HG03139 (cell line): ENCODE results near the gene GLRX2.
"Not testable (repeated sequence)": the region's sequence is repeated elsewhere in the genome, so short reads cannot be mapped to it uniquely, and the experiment has no call there.

Experiments
- ATAC-seq: cut with Tn5 transposase; IDR thresholded peaks from one replicate; pipeline ENCODE4 v1.9.1; 2021; ENCODE audit not compliant: unreplicated experiment

Gene GLRX2, protein sequence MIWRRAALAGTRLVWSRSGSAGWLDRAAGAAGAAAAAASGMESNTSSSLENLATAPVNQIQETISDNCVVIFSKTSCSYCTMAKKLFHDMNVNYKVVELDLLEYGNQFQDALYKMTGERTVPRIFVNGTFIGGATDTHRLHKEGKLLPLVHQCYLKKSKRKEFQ

GRCh38 chr1:193104907-193105820, at the start of gene GLRX2:
TSS of gene GLRX2 (minus strand) at chr1:193105414. CDS start at chr1:193105382, 32 bp downstream.
- ATAC-seq = peak; percentile 91

- no peak for ATAC-seq
Measured at GRCh38 chr1:193144999-193145398, 39.8 kb upstream of the GLRX2 start.

DNA sequence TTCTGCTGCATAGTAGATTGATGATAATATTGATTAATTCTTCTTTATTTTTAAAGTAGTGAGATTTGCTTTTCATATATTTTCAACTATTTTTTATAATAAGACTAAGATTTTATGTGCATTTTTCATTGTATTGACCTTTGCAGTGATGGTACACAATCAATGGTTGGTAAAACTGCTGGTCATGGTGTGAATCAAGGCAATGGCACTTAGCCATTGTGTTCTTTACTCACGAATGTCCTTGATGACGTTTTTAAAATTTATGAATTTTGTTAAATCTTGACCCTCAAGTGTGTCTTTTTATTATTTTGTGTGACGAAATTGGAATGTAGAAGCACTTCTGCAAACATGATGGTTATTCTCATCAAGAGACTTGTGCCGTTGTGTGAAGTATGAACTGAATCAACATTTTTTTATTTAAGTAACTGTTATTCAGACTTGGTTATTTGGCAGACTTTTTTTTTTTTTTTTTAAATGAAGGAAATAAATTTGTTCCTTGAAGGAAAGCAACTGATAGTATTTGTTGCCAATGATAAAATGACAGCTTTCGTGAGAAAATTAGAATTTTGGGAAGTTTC, 39.2 kb upstream of the GLRX2 start:
- no peak for ATAC-seq

DNA sequence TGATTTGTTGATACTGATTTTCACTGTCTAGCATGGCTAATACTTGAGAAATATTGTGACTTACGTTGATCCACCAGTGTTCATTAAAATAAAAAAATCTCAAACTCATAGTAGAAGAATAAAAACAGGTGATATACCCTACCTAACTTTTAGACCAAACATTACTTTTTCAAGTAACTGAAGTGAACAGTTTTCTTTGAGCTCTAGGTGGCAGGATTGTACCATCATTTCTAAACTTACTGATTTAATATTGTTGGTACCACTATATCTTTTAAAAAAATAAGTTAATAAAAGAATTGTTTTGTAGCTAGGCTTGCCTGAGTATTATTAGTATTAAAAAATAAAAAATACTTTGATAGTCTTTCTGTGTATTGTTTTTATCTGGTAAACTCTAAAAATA, 38.1 kb upstream of the GLRX2 start:
- ATAC-seq = no peak

DNA sequence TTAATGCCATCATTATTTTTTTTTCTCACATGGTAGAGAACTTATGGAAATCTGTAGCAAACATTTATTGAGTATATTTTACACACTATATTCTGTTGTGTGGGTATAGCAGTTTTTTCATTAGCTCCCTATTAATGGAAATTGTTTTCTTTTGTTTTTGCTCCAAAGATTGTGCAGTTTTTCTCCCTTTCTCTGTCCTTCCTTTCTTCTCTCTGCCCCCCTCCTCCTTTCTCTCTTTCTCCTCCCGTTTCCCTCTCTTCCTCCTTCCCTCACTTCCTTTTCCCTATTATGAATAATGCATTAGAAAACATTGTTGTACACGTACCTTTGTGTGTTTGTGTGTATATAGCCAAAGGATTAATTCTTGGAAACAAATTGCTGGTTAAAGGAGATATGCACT, 37.2 kb upstream of the GLRX2 start:
- ATAC-seq = no peak

- ATAC-seq = no peak
Measured at GRCh38 chr1:193141804-193142203, 36.6 kb upstream of the GLRX2 start.

- no peak for ATAC-seq
Measured at GRCh38 chr1:193140254-193140653, 35.0 kb upstream of the GLRX2 start.

DNA sequence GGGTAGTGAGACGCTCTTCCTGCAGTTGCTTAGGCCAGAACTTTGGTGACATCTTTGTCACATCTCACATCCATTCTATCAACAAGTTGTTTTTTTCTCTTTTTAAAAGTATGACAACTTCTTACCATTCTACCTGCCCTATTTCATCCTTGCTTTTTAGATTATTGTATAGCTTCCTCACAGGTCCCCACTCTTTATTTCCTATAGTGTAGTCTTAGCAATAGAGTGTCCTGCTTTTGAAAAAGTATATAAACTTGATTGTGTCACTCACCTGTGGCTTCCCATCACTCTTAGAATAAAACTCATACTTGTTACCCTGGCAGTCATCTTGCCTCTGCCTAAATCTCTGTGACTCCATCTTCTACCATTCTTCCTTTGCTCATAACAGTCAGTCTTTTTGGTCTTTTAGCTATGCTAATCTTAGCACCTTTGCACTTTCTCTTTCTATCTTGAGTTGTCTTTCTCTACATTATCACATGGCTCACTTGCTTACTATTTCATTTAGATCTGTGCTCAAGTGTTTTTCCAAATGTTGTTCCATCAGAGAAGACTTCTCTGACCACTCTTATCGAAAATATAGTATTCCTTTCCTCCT, 26.1 kb upstream of the GLRX2 start:
- peak; percentile 52 for ATAC-seq

DNA sequence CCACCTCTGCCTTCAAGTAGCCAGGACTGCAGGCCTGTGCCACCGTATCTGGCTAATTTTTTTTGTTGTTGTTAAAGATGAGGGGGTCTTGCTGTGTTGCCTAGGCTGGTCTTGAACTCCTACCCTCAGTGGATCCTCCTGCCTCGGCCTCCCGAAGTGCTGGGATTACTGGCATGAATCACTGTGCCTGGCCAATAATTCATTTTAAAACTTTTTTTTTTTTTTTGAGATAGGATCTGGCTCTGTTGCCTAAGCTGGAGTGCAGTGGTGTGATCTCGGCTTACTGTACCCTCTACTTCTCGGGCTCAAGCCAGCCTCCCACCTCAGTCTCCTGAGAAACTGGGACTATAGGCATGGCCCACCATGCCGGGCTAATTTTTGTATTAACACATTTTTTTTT, 20.2 kb upstream of the GLRX2 start:
- ATAC-seq = no peak

DNA sequence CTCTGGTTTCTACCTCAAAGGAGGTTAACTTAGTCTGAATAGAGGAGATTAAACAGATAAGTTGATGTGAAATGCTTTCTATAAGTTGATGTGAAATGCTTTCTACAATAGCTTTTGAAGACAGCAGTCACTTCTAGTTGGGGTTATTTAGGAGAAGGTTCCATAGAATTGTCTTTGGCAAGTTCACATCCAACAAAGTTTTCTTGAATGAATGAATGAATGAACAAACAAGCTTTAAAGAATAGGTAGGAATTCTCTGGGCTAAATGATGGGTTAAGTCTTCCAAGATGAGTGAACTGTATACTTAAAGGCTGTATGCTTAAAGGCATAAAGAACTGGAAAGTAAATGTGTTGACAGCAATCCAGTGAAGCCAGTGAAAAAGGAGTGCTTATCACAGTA, 18.5 kb upstream of the GLRX2 start:
- no peak for ATAC-seq

GRCh38 chr1:193121616-193122593, 16.7 kb upstream of the GLRX2 start, which contains the start of gene CDC73:
TSS of gene CDC73 (plus strand) at chr1:193122031. CDS start at chr1:193122201, 170 bp downstream.
- peak; percentile 93 for ATAC-seq

- no peak for ATAC-seq
Measured at GRCh38 chr1:193120604-193121166, 15.5 kb upstream of the GLRX2 start.

GRCh38 chr1:193118803-193119730, 13.9 kb upstream of the GLRX2 start:
- no peak for ATAC-seq

- ATAC-seq = no peak
Measured at GRCh38 chr1:193118194-193118593, 13.0 kb upstream of the GLRX2 start.

GRCh38 chr1:193117167-193117566, 12.0 kb upstream of the GLRX2 start:
- ATAC-seq = not testable (repeated sequence)

GRCh38 chr1:193115629-193116227, 10.5 kb upstream of the GLRX2 start:
- no peak for ATAC-seq

DNA sequence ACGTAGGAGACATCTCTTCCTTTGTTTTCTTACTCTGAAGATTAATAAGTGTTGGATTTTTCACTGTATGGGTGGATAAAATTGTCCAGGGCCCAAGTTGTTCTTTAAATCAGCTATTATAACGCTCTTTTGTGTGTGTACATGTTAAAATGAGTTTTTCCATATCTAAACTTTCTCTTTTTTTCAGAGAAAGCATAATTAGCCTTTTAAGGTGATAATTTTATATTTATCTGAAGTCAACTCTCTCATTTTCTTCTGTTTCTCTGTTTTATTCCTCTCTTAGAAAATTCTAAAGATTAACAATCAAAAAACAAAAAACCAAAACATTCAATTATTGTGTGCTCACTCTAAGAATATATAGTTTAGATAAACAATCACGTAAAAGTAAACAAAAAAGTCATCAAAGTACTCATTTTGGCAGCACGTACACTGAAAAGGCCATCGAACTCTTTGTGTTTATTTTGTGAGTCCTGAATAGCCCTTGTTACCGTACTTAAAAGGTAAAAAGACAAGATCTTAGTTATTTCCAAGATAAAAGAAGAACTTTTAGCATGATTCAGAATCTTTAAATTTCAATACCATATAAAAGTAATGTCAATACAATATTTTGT, 9.4 kb upstream of the GLRX2 start:
- no peak for ATAC-seq

DNA sequence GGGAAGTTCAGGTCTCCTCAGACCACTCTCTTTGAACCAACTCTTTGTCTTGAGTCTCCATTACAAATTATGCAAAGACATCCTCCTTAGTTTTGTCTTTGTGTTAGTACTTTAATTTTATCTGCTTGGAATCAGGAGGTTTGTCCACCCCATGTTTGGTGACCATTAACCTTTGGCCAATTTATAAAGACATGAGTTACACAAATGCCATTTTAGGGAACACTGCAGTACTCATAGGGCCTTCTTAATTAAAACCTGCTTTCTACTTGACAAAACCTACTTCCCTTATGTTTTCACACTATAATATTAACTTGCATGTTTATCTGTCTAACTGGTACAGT, 8.7 kb upstream of the GLRX2 start:
- ATAC-seq = no peak
